ENCODE measurements around the gene RHCE.
"Not testable (repeated sequence)": the region's sequence is repeated elsewhere in the genome, so short reads cannot be mapped to it uniquely, and the experiment has no call there.

The RHCE gene

DNA sequence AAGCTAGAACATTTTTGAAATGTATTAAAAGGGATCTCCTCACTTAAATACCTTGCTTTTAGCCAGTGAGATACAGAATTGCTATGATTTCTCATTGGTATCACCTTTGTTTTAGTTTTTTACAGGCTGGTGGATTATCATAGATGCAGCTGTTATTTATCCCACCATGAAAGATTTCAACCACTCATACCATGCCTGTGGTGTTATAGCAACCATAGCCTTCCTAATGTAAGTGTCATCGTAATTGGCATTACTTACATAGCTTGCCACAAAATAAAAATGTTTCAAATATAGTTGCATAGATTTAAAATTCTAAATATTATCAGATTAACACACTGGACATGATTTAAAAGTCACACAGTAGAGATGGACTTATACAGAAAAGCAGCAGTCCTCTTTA is 77.8 kb downstream of the RHCE start:
- DNase-seq (ENCODE audit: low read depth in 2 of 2), result no peak

DNA sequence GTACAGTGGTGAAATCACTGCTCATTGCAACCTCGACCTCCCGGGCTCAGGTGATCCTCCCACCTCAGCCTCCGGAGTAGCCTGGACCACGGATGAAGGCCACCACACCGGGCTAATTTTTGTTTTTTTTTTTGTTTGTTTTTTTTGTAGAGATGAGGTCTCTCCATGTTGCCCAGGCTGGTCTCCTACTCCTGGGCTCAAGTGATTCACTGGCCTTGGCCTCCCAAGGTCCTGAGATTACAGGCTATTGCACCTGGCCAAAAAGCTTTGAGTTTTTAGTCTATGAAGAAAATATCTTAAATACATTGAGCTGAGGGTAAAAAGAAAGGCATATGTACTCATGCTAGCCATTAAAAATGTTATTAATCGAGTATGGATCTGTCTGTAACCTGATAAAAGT is 78.9 kb downstream of the RHCE start:
- DNase-seq (ENCODE audit: low read depth in 2 of 2), result no peak

DNA sequence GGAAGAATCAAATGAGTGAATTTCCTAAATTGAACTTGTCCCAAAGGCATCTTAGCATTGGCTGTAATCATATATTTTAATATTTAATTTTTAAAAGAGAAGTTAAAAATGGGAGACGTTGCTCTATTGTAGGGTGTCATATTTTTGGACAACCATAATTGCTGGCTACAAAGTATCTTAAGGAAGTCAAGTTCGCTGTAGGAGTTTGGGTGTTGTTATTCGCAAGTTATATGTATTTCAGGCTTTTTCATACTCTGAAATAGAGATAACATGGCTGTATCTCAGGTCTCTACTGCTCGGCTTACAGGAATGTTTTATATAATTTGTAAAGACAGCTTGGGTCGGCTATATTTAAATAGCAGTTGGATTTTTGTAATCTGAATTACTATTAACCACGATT is 81.6 kb downstream of the RHCE start:
- DNase-seq (ENCODE audit: low read depth in 2 of 2), result no peak

DNA sequence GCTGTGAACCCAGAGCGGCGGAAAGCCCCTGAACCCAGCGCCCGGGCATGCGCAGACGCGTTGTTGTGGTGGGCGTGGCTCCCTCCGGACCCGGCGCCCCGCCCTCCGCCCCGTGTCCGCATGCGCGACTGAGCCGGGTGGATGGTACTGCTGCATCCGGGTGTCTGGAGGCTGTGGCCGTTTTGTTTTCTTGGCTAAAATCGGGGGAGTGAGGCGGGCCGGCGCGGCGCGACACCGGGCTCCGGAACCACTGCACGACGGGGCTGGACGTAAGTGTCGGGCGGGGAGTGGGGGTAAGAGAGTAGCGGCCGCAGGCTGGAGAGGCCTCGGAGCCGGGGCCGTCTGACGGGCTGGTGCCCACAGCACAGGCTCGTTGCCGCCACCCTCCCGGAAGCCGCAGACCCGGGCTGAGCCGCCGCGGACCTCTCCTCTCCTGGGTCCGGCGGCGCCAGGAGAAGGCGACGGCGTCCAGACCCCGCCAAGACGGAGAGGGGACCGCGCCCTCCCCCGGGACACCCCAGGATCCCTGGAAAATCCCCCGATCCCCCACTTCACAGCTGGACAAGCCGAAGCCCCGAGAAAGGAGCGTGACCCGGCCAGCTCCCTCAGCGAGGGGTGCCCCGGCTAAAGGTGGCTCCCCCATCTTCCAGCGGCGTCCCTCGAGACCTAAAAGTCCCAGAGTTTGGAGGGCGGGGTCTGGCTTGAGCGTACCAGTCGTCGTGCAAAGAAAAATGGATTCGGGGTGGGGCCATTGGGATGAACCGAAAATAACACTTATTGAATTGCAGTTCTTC is 82.2 kb downstream of the RHCE start, which contains the start of gene TMEM50A:
Gene TMEM50A (plus strand): TSS at position 147 of the 794 bp plus-strand sequence. CDS start 2,153 bp downstream, outside the sequence.
- DNase-seq (ENCODE audit: low read depth in 2 of 2), result peak; percentile 79 to 80

DNA sequence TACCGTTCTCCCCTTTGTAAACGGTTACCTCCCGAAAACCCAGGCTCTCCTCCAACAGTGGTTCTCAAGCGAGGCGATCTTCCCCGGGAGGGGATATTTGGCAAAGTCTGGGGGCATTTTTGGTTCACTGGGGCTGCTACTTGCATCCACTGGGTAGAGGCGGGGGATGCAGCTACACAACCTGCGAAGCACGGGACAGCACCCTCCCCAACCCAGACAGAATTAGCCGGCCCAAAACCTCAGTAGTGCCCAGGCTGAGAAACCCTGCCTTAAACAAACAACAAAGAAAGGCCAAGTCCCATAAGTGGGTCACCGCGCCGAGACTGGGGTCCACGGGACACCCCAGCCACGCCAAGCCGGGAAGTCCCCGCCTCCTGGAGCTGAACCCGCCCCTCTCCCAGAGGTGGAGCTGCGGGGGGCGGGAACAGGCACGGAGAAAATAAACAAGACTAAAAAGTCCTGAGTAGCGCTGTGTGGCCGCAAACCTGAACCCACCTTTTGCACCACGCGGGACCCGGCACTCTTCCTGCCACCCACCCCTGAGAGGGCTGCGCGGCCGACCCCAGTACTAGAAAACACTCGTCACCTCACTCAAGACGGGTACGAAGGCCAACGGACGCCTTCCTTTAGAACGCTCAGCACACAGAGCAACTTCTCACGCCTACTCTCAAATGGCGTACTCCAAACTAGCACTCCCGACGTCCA is 83.0 kb downstream of the RHCE start:
- not testable (repeated sequence) for DNase-seq (ENCODE audit: low read depth in 2 of 2)

DNA sequence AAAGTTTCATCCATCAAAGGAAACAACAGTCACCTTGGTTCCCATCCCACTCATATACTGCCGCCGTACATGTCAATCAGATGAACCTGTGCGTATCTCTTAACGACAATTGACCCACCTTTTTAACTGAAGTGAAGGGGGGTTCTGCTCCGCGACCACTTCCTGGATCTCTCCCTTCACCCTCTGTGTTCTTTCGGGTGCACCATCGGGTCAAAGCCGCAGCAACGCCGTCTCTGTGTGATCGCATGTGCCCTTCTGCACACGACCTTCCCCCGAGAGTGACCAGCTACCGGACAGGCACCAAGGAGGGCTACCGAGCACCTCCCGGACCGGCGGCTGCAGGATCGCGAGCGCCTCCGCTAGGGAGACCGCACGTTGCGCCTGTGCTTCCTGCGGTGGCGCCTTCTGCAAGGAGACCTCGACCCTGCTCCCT is 83.7 kb downstream of the RHCE start:
- not testable (repeated sequence) for DNase-seq (ENCODE audit: low read depth in 2 of 2)

DNA sequence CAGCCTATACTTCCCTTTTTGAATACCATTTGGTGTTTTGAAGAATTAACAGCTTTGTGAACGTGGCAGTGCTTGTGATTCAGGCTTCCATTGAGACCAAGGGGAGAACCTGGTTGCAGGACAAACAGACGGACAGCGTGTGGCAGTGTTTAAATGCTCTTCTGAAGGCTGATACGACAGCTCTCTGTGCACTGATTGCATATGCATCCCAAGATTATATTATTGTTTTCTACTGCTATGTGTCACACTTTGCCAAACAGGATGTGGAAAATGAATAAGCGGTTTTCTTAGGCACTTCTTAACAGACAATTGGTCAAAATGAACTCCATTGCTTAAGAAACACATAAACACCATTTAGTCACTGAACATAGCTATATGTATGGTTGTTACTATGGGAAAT is 90.7 kb downstream of the RHCE start:
- not testable (repeated sequence) for DNase-seq (ENCODE audit: low read depth in 2 of 2)

DNA sequence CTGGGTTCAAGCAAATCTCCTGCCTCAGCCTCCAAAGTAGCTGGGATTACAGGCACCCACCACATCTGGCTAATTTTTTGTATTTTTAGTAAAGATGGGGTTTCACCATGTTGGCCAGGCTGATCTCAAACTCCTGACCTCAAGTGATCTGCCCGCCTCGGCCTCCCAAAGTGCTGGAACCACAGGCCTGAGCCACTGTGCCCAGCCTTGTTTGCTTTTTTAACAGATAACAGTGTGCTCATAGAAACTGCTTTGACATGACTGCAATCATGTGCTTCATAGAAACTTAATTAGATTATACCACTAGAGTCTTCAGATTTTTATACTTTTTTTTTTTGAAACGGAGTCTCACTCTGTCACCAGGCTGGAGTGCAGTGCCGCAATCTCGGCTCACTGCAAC is 91.3 kb downstream of the RHCE start:
- not testable (repeated sequence) for DNase-seq (ENCODE audit: low read depth in 2 of 2)

DNA sequence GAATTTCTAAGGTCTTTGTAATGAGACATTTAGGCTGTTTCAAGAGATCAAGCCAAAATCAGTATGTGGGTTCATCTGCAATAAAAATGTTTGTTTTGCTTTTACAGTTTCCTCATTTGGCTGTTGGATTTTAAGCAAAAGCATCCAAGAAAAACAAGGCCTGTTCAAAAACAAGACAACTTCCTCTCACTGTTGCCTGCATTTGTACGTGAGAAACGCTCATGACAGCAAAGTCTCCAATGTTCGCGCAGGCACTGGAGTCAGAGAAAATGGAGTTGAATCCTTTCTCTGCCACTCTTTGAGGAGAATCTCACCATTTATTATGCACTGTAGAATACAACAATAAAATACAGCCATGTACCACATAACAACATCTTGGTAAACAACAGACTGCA is 91.8 kb downstream of the RHCE start:
- not testable (repeated sequence) for DNase-seq (ENCODE audit: low read depth in 2 of 2)

DNA sequence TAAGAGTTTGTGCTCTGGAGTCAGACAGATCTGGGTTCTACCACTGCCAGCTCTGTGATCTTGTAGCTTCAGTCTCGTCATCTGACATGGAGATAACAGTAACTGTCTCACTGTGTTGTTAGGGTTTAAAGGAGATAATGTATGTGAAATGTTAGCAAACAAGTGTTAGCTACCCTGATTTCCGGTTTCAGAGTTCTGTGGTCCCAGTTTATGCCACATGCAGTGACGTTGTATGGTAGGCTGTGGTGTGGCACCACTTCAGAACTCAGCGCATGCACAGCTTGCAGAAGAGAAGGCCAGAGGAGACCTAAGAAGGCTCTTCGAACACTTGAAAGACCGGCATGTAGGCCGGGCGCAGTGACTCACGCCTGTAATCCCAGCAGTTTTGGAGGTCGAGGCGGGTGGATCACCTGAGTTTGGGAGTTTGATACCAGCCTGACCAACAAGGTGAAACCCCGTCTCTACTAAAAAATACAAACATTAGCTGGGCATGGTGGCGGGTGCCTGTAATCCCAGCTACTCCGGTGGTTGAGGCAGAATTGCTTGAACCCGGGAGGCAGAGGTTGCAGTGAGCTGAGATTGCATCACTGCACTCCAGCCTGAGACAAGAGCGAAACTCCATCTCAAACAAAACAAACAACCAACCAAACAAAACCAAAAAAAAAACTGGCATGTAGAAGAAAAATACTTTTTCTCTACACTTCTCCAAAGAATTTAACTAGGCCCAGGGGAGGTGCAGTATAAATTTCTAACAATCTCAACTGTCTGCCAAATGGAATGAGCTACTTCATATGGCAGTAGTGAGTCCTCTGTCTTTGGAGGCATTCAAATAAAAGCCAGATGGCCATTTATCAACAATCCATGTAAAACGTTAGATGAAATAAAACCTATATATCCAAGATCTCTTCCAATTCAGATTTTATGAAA is 92.5 kb downstream of the RHCE start:
- DNase-seq (ENCODE audit: low read depth in 2 of 2), result not testable (repeated sequence)

DNA sequence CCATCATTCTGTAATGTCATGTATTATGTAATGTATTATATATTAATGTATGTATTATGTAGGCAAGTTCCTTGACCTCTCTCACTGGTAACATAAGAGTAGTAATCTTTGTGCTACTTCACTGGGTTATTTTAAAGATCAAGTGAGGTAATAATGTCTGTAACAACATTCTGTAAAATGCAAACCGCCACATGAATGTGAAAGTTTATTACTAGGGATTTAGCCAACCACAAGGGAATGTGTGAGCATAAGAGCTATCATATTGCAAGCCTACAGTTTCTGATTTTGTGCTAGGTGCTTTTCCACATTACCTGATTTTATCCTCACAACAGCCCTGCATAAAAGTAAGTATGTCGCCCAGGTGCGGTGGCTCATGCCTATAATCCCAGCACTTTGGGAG is 96.2 kb downstream of the RHCE start:
- DNase-seq (ENCODE audit: low read depth in 2 of 2), result not testable (repeated sequence)

DNA sequence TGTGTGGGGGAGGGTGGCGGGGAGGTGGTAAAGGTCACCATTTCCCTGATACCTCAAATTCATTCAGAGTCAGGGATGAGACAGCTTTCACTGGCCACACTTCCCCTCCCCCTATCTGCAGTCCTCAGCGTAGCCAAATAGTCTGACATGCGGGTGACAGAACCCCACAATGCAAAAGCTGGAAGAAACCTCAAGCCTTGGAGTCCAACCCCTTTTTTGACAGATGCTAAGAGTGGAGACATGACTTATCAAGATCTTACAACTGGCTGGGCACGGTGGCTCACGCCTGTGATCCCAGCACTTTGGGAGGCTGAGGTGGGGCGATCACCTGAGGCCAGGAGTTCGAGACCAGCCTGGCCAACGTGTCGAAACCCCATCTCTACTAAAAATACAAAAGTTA is 98.5 kb downstream of the RHCE start:
- DNase-seq (ENCODE audit: low read depth in 2 of 2), result not testable (repeated sequence)

DNA sequence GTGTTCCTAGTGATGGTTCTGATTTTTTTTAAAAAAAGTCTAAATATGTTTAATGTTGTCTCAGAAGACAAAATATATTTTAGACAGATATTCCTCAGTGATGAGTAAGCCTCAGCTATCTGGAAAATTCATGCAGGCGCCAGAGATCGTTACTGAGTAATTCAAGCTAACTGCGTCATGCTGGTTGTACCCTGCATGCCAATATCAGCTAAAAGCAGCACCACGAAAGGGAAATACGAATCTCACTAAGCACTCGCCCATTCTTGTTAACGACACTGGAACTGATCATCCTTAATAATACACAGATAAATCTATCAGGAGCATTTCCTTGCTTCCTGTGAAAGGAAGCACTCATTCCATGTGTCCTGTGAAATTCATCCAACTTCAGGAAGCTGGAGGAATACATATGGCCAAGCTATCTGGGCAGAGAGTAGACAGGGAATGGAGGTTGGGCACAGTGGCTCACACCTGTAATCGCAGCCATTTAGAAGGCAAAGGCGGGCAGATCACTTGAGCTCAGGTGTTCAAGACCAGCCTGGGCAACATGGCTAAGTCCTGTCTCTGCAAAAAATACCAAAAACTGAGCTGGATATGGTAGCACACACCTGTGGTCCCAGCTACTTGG is 100.2 kb downstream of the RHCE start:
- DNase-seq (ENCODE audit: low read depth in 2 of 2), result not testable (repeated sequence)

DNA sequence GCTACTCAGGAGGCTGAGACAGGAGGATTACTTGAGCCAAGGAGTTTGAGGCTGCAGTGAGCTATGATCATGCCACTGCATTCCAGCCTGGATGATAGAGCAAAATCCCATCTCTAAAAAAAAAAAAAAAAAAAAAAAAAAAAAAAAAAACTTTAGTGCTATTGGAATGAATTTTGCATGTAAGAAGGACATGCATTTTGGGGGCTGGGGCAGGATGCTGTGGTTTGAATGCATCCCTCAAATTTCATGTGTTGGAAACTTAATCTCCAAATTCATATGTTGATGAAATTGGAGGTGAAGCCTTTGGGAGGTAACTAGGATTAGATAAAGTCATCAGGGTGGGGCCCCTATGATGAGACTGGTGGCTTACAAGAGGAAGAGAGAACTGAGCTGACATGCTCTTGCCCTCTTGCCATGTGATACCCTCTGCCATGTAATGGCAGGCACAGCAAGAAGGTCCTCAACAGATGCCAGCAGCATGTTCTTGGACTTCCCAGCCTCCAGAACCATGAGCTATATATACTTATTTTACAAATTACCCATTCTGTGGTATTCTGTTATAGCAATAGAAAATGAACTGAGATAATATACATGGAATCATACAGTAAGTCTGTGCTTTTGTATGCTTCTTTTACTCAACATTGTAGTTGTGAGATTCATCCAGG is 107.7 kb downstream of the RHCE start:
- not testable (repeated sequence) for DNase-seq (ENCODE audit: low read depth in 2 of 2)
